K562 (cell line): ENCODE measurements around the gene THOC5. TPM values are rescaled to one million over a fixed set of nuclear protein-coding genes. Genes with fewer than 3 reads are reported as not detected.

Experiments used
- ADNP ChIP-seq: fragments of 200-800 bp; sonication (Bioruptor generic); IDR thresholded peaks from 2 replicates; pipeline ENCODE4 v1.6.1; 2016; ENCODE audit warnings: missing genetic modification characterization, missing compliant biosample characterization
- CCNT2 ChIP-seq: IDR thresholded peaks from 2 replicates; pipeline ENCODE4 v1.6.1; 2011; ENCODE audit warnings: borderline replicate concordance, low read depth, mild to moderate bottlenecking, moderate library complexity, mixed read lengths, low read length; ENCODE audit not compliant: insufficient read length; ENCODE audit errors: extremely low read depth
- CTBP1 ChIP-seq: fragments of 450-650 bp; IDR thresholded peaks from 2 replicates; pipeline ENCODE4 v1.6.1; 2016; ENCODE audit warnings: borderline replicate concordance
- CTCF ChIP-seq, 3 experiments: IDR thresholded peaks in 2 of 3; conservative IDR thresholded peaks in 1 of 3; 2 replicates each; pipeline ENCODE4 v1.5.1; 2011 to 2012; ENCODE audit warnings: low read length in 3 of 3, mild to moderate bottlenecking in 3 of 3, control low read depth in 2 of 3, improper control_type of control experiment in 1 of 3, inconsistent platforms in 1 of 3, low read depth in 1 of 3, mixed read lengths in 1 of 3, moderate library complexity in 1 of 3; ENCODE audit not compliant: insufficient read depth in 2 of 3
- CXXC5 ChIP-seq: fragments of 250-450 bp; sonication (Bioruptor Pico); IDR thresholded peaks from 2 replicates; pipeline ENCODE4 v1.8.0; 2022; ENCODE audit warnings: inconsistent platforms, mild to moderate bottlenecking, moderate library complexity
- E2F3 ChIP-seq: fragments of 250-450 bp; sonication (Bioruptor Pico); IDR thresholded peaks from 2 replicates; pipeline ENCODE4 v1.4.0; 2020; ENCODE audit warnings: mild to moderate bottlenecking
- FOXM1 ChIP-seq, 2 experiments: fragments of 450-650 bp in 1 of 2; sonication (generic) in 1 of 2; formaldehyde crosslinking in 1 of 2; IDR thresholded peaks; 2 replicates each; pipeline versions ENCODE4 v1.6.1 to v1.9.0; 2017 to 2022; ENCODE audit warnings: low read depth in 2 of 2, mild to moderate bottlenecking in 2 of 2, missing genetic modification reagents in 1 of 2, moderate library complexity in 1 of 2
- FOXP4 ChIP-seq: sonication (generic); formaldehyde crosslinking; IDR thresholded peaks from 2 replicates; pipeline ENCODE4 v1.8.0; 2022; ENCODE audit warnings: mild to moderate bottlenecking, missing genetic modification reagents, borderline replicate concordance
- MLX ChIP-seq, 2 experiments: fragments of 450-650 bp in 1 of 2; sonication (generic) in 1 of 2; formaldehyde crosslinking; conservative IDR thresholded peaks; 2 replicates each; pipeline versions ENCODE4 v1.4.0 to v1.8.1; 2020 to 2022; ENCODE audit warnings: mild to moderate bottlenecking in 1 of 2, missing genetic modification reagents in 1 of 2
- MYC ChIP-seq, 2 experiments: fragments of 250-450 bp in 1 of 2; sonication (Bioruptor Pico) in 1 of 2; IDR thresholded peaks; 2 replicates each; pipeline versions ENCODE4 v1.5.1 to v1.6.1; 2012 to 2021; ENCODE audit warnings: low read depth in 2 of 2, borderline replicate concordance in 1 of 2, improper control_type of control experiment in 1 of 2, low read length in 1 of 2, mild to moderate bottlenecking in 1 of 2, moderate library complexity in 1 of 2
- RBBP5 ChIP-seq: fragments of 200-600 bp; sonication (generic); IDR thresholded peaks from 2 replicates; pipeline ENCODE4 v1.6.1; 2012; ENCODE audit warnings: borderline replicate concordance, mild to moderate bottlenecking, low read length, control low read depth, inconsistent platforms; ENCODE audit not compliant: insufficient read depth, poor library complexity, severe bottlenecking
- RCOR1 ChIP-seq, 2 experiments: IDR thresholded peaks; 2 replicates each; pipeline ENCODE4 v1.6.1; 2012; ENCODE audit warnings: low read depth in 2 of 2, low read length in 2 of 2, borderline replicate concordance in 1 of 2, improper control_type of control experiment in 1 of 2
- TAL1 ChIP-seq: fragments of 450-650 bp; IDR thresholded peaks from 2 replicates; pipeline ENCODE4 v1.6.1; 2016; ENCODE audit warnings: mild to moderate bottlenecking
- TCF3 ChIP-seq: sonication (generic); formaldehyde crosslinking; IDR thresholded peaks from 2 replicates; pipeline ENCODE4 v1.4.0; 2020; ENCODE audit warnings: mild to moderate bottlenecking, missing genetic modification reagents
- ZNF263 ChIP-seq: sonication (generic); formaldehyde crosslinking; IDR thresholded peaks from 2 replicates; pipeline ENCODE4 v1.8.0; 2022; ENCODE audit warnings: mild to moderate bottlenecking, missing genetic modification reagents, borderline replicate concordance
- ZNF511 ChIP-seq: sonication (generic); formaldehyde crosslinking; IDR thresholded peaks from 2 replicates; pipeline ENCODE4 v1.8.0; 2022; ENCODE audit warnings: mild to moderate bottlenecking, missing genetic modification reagents
- ZNF75A ChIP-seq: fragments of 450-650 bp; formaldehyde crosslinking; IDR thresholded peaks from 2 replicates; pipeline ENCODE4 v1.4.0; 2020; ENCODE audit warnings: mild to moderate bottlenecking
- polyA plus RNA-seq, 8 experiments: library from polyadenylated mRNA; depleted of rRNA in 4 of 8; stranded (reverse) in 5 of 8; unstranded in 3 of 8; fragments of >200 nt; fragmentation: Nextera tagmentation in 2 of 8; fragmentation: Illumina TruSeq in 1 of 8; extraction: Ambion mirVana in 2 of 8; extraction: Trizol in 1 of 8; gene quantifications; 2 replicates each; pipeline versions ENCODE4 v1.2.1 to v1.2.3, GENCODE V29; 2011 to 2014; ENCODE audit warnings: inconsistent platforms in 1 of 8, missing spikeins in 1 of 8
- total RNA-seq, 7 experiments: library from RNA; depleted of rRNA in 6 of 7; stranded (reverse); fragments of >200 nt in 6 of 7; fragmentation: Illumina TruSeq in 2 of 7; extraction: Trizol in 2 of 7; gene quantifications; 2 replicates each; pipeline versions ENCODE4 v1.2.1 to v1.2.3, GENCODE V29; 2011 to 2021; ENCODE audit warnings: low replicate concordance in 1 of 7

THOC5 gene
- total and polyA plus RNA-seq, 9 of the 15 experiments (the other 6 are each of a cell fraction or from before 2014, with no cell fraction given), result 45.3 to 96.5 (median 51.4) TPM

GRCh38 chr22:29480512-29481264 is 72.9 kb downstream of the THOC5 start (continued):
- TF ChIP-seq FOXP4 (peak; percentile 93; the same call in 1 of the 2 replicates), TCF3 (CRISPR knock-in tag) (0 out of 2 replicates have a peak, but pooled peaks have one; percentile 23), MLX (CRISPR knock-in tag; conservative IDR thresholded peaks at IDR 0.05) (no peak; a peak in 1 of 4 replicates), RBBP5 (peak; percentile 2), RCOR1 (IDR thresholded peaks at IDR 0.05; ENCODE audit: borderline replicate concordance in 1 of 2, low read depth in 2 of 2, low read length in 2 of 2) (0 out of 4 replicates have a peak, but pooled peaks of 1 of the 2 experiments have one; percentile 23), ADNP (tag) (no peak), CTCF (IDR thresholded peaks at IDR 0.05 in 2 of 3, conservative IDR thresholded peaks at IDR 0.05 in 1 of 3; ENCODE audit: insufficient read depth in 2 of 3, low read depth in 1 of 3, low read length in 3 of 3) (peak; percentile 65 to 73 (median 69)), TAL1 (no peak), CCNT2 (peak; percentile 74), FOXM1 (IDR thresholded peaks at IDR 0.05; ENCODE audit: low read depth) (no peak), FOXM1 (CRISPR knock-in tag; IDR thresholded peaks at IDR 0.05; ENCODE audit: low read depth) (peak; percentile 82; the same call in 1 of the 2 replicates), CXXC5 (CRISPR knock-in tag) (peak; percentile 75), MYC (IDR thresholded peaks at IDR 0.05; ENCODE audit: low read depth, low read length) (peak; percentile 99), MYC (CRISPR knock-in tag; IDR thresholded peaks at IDR 0.05; ENCODE audit: borderline replicate concordance, low read depth) (no peak), ZNF263 (CRISPR knock-in tag) (peak; percentile 34; the same call in 1 of the 2 replicates), ZNF511 (CRISPR knock-in tag) (peak; percentile 83), ZNF75A (CRISPR knock-in tag) (no peak), CTBP1 (peak; percentile 81), E2F3 (peak; percentile 68; the same call in 1 of the 2 replicates)
